Nucleus accumbens (tissue), 56 donors: Measurements from ENCODE around the gene UPF2.

Experiments used
- DNase-seq, 56 donors: peaks; one replicate each; lab custom pipeline; 2025; lab: John Stamatoyannopoulos, UW

The UPF2 gene

GRCh38 chr10:11874568-11875493 lies 167.8 kb downstream of the UPF2 start:
- peak in 35 of 56 donors; percentile 5 to 67 (median 35) for DNase-seq

DNA sequence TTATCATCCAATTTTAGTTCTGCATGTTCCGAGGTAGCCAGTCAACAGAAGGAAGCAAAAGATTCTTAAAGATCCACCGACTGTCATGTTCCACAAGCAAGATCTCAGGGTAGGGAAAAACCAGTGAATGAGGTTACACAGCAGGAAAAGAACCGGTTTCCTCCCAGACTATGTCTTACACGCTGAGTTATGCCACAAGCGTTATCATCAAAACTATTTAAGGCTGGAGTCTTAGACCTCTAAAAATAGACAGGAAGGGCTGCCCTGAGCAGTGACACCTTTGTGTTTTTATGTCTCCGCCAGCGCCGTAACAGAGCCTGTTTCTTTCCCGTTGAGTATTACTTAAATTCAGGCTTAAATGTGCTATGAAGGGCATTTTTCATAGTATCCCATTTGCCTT lies 171.1 kb downstream of the UPF2 start:
- DNase-seq = no peak

- DNase-seq = no peak
Observed at GRCh38 chr10:11870900-11871400, 171.7 kb downstream of the UPF2 start.

GRCh38 chr10:11870461-11870780 lies 172.2 kb downstream of the UPF2 start:
- no peak for DNase-seq
